WTC11 (cell line): ENCODE measurements around the gene WFS1. TPM values are rescaled to one million over a fixed set of nuclear protein-coding genes. Genes with fewer than 3 reads are reported as not detected.

ENCODE experiments used
- ATAC-seq: fragments of 200-7000 bp; cut with Tn5 transposase; 2 replicates; pipeline ENCODE4 v1.10.0; 2021; ENCODE audit warnings: mild to moderate bottlenecking, moderate library complexity
- CTCF ChIA-PET: fragments of 300-600 bp; sonication (Branson Sonifier 250); formaldehyde crosslinking; loops from one replicate; lab custom pipeline; 2021; ENCODE audit warnings: antibody characterized with exemption; lab: Charles Lee
- POLR2A ChIA-PET: fragments of 350-600 bp; sonication (Branson Sonifier 250); formaldehyde crosslinking; loops from one replicate; lab custom pipeline; 2021; ENCODE audit warnings: antibody characterized with exemption; lab: Charles Lee
- DNase-seq: peaks from one replicate; pipeline ENCODE4 v3.0.0; 2021; ENCODE audit warnings: low spot score
- H3K27ac Mint-ChIP-seq: 2 replicates; pipeline ENCODE4 v1.8.0; 2021; ENCODE audit warnings: mixed read lengths
- H3K27me3 Mint-ChIP-seq: 2 replicates; pipeline ENCODE4 v1.8.0; 2021; ENCODE audit warnings: low read depth, mild to moderate bottlenecking, moderate library complexity, mixed read lengths
- H3K36me3 Mint-ChIP-seq: 2 replicates; pipeline ENCODE4 v1.8.0; 2021; ENCODE audit warnings: mixed read lengths
- H3K4me1 Mint-ChIP-seq: 2 replicates; pipeline ENCODE4 v1.8.0; 2022; ENCODE audit warnings: mixed read lengths
- H3K4me3 Mint-ChIP-seq: 2 replicates; pipeline ENCODE4 v1.8.0; 2021; ENCODE audit warnings: mild to moderate bottlenecking, moderate library complexity, mixed read lengths
- H3K9me3 Mint-ChIP-seq: 2 replicates; pipeline ENCODE4 v1.8.0; 2021; ENCODE audit warnings: mixed read lengths
- AFF4 ChIP-seq: sonication (generic); formaldehyde crosslinking; IDR thresholded peaks from 2 replicates; pipeline ENCODE4 v1.8.1; 2023; ENCODE audit warnings: mild to moderate bottlenecking, missing genetic modification reagents, borderline replicate concordance
- CDX4 ChIP-seq: fragments of 250-450 bp; sonication (Bioruptor Pico); IDR thresholded peaks from 2 replicates; pipeline ENCODE4 v1.9.0; 2021; ENCODE audit warnings: moderate library complexity, mild to moderate bottlenecking, inconsistent platforms, borderline replicate concordance
- E2F1 ChIP-seq: sonication (generic); formaldehyde crosslinking; IDR thresholded peaks from 2 replicates; pipeline ENCODE4 v1.8.0; 2022; ENCODE audit warnings: mild to moderate bottlenecking, missing genetic modification reagents
- E2F5 ChIP-seq: sonication (generic); formaldehyde crosslinking; IDR thresholded peaks from 2 replicates; pipeline ENCODE4 v1.8.1; 2022; ENCODE audit warnings: mild to moderate bottlenecking, moderate library complexity, missing genetic modification reagents
- ETV6 ChIP-seq: sonication (generic); formaldehyde crosslinking; IDR thresholded peaks from 2 replicates; pipeline ENCODE4 v1.8.1; 2022; ENCODE audit warnings: mild to moderate bottlenecking, missing genetic modification reagents
- FOXJ3 ChIP-seq: sonication (generic); formaldehyde crosslinking; IDR thresholded peaks from 2 replicates; pipeline ENCODE4 v1.9.0; 2021; ENCODE audit warnings: missing genetic modification reagents, mild to moderate bottlenecking, borderline replicate concordance
- GTF2I ChIP-seq: fragments of 250-450 bp; sonication (Bioruptor Pico); conservative IDR thresholded peaks from 2 replicates; pipeline ENCODE4 v1.4.0; 2021; ENCODE audit warnings: mild to moderate bottlenecking
- NFATC4 ChIP-seq: fragments of 250-450 bp; sonication (Bioruptor Pico); IDR thresholded peaks from 2 replicates; pipeline ENCODE4 v1.9.0; 2021; ENCODE audit warnings: mild to moderate bottlenecking
- PRDM15 ChIP-seq: sonication (generic); formaldehyde crosslinking; IDR thresholded peaks from 2 replicates; pipeline ENCODE4 v1.8.0; 2022; ENCODE audit warnings: missing genetic modification reagents
- SMAD4 ChIP-seq: sonication (generic); formaldehyde crosslinking; IDR thresholded peaks from 2 replicates; pipeline ENCODE4 v1.8.0; 2022; ENCODE audit warnings: mild to moderate bottlenecking, missing genetic modification reagents
- TCF7 ChIP-seq: sonication (generic); formaldehyde crosslinking; IDR thresholded peaks from 2 replicates; pipeline ENCODE4 v1.8.0; 2022; ENCODE audit warnings: mild to moderate bottlenecking, low read depth, missing genetic modification reagents, moderate library complexity
- ZBTB21 ChIP-seq: sonication (generic); formaldehyde crosslinking; IDR thresholded peaks from 2 replicates; pipeline ENCODE4 v1.8.1; 2023; ENCODE audit warnings: mild to moderate bottlenecking, missing genetic modification reagents, borderline replicate concordance
- ZNF121 ChIP-seq: sonication (generic); formaldehyde crosslinking; IDR thresholded peaks from 2 replicates; pipeline ENCODE4 v1.8.0; 2023; ENCODE audit warnings: missing genetic modification reagents
- ZNF281 ChIP-seq: sonication (generic); formaldehyde crosslinking; IDR thresholded peaks from 2 replicates; pipeline ENCODE4 v1.8.0; 2023; ENCODE audit warnings: mild to moderate bottlenecking, missing genetic modification reagents
- total RNA-seq: library from RNA; stranded (reverse); gene quantifications from 3 replicates; pipeline ENCODE4 v1.2.3, GENCODE V29; 2021

WFS1 gene
- total RNA-seq, 1 experiment from 2014 or later, result 34.7 TPM

- Mint-ChIP-seq H3K9me3 (no peaks in the 10 kb centered on the region), H3K27me3 (no peaks in the 10 kb centered on the region), H3K4me3 (no peak overlapping the region), H3K36me3 (peaks cover 2% of the 10 kb centered on the region; the same call in 1 of the 2 replicates), H3K4me1 (peaks cover 3% of the 10 kb centered on the region), H3K27ac (no peak overlapping the region)
- ATAC-seq (no peak), DNase-seq (no peak)
- TF ChIP-seq ETV6, result no peak
- TF ChIP-seq AFF4 (CRISPR knock-in tag), result no peak
- no peak for TF ChIP-seq ZNF121
- CTCF ChIA-PET, result interaction anchor here (1.8 kb wide), 2 partner anchors 29 to 48 kb away, joined by 5 read pairs; no protein-coding TSS in a partner anchor
- POLR2A ChIA-PET, result no interaction called here
Measured at GRCh38 chr4:6279582-6280289, 10.1 kb downstream of the WFS1 start.

- peak; percentile 43; the same call in 1 of the 2 replicates for ATAC-seq
- ChIA-PET CTCF (interaction anchor here (1.2 to 2.0 kb wide), 3 partner anchors 30 to 52 kb away, joined by 4 to 12 read pairs (median 5); no protein-coding TSS in a partner anchor), POLR2A (interaction anchor here (0.6 kb wide), 1 partner anchor 176 kb away, joined by 3 read pairs; no protein-coding TSS in a partner anchor)
- no peak for TF ChIP-seq SMAD4 (CRISPR knock-in tag)
- no peak for TF ChIP-seq ZBTB21 (CRISPR knock-in tag)
- TF ChIP-seq E2F1 (CRISPR knock-in tag), result no peak
- no peak for TF ChIP-seq GTF2I (CRISPR knock-in tag)
- TF ChIP-seq NFATC4 (CRISPR knock-in tag), result no peak
- TF ChIP-seq TCF7, result no peak
- no peak for TF ChIP-seq ZNF281
- no peak for TF ChIP-seq PRDM15 (CRISPR knock-in tag)
- no peak for TF ChIP-seq E2F5
- TF ChIP-seq FOXJ3 (CRISPR knock-in tag), result no peak
- no peak for TF ChIP-seq CDX4 (CRISPR knock-in tag)
Measured at GRCh38 chr4:6280365-6280996, 10.8 kb downstream of the WFS1 start.

More at GRCh38 chr4:6280365-6280996, 10.8 kb downstream of the WFS1 start:
- Mint-ChIP-seq H3K27ac (peak overlapping the region; percentile 23; the same call in 1 of the 2 replicates), H3K4me3 (no peak overlapping the region), H3K4me1 (no peaks in the 10 kb centered on the region), H3K36me3 (peaks cover 3% of the 10 kb centered on the region; the same call in 1 of the 2 replicates), H3K27me3 (no peaks in the 10 kb centered on the region), H3K9me3 (no peaks in the 10 kb centered on the region)
- DNase-seq, result no peak
